Central memory CD4-positive, alpha-beta T cell (primary cell): Measurements from ENCODE around the gene FANCB.

Experiments used
- DNase-seq: peaks from one replicate; pipeline ENCODE4 v3.0.0; 2022

FANCB gene

DNA sequence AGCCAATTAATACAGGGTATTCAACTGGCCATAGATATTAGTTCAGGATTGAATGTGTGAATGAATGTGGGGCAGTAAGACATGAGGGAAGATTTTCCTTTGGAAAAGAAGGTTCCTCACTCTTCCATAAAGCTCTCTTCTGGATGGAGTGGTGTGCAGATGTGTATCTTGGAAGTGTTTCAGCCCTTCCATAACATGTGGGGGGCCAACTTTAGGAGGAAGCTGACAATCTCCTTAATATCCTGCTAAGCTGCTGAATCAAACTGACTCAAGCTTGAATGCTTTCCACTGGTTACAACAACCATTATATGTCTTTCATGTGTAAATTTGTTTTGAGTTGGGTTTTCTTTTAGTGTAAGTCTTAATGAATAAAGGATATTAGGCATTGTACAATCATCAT, 40.3 kb downstream of the FANCB start:
- DNase-seq: no peak

- no peak for DNase-seq
Observed at GRCh38 chrX:14832151-14832550, 40.7 kb downstream of the FANCB start.

GRCh38 chrX:14829643-14830042, 43.2 kb downstream of the FANCB start:
- no peak for DNase-seq

DNA sequence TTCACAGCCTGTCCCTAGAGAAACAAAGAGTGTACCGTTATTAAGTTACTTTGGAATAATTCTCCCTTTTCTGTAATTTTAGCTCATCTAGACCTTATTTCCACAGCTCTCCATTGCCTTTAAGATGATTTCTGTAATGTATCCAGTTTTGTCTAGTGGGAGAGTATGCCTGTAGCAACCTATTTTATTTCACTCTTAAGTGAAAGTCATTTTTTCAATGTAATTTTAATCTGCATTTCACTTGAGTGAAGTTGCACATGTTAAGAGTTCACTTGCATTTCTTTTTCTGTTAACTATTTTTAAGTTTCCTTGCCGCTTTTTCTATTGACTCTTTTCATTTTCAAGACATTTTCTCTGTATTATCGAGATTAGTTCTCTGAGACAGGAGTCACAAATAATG, 46.5 kb downstream of the FANCB start:
- DNase-seq: no peak

GRCh38 chrX:14825851-14826250, 47.0 kb downstream of the FANCB start:
- no peak for DNase-seq

GRCh38 chrX:14819769-14820168, 53.1 kb downstream of the FANCB start:
- DNase-seq: no peak

DNA sequence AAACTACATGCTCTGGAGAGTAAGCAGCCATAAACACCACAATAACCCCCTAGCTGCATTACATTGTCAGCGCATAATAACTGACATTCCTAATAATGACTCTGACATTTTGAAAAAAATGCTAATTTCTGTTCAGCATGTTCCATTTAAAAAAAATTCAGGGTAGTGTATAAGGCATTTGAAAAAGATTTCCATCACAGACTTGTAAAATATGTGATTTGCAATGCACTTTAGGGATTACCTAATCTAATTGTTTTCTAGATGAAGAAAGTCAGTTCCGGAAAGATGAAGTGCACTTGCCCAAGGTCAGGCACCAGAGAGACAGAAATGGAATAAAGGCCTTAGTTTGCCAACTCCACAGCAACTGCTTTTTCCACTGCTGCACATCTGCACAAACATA, 55.3 kb downstream of the FANCB start:
- no peak for DNase-seq

DNA sequence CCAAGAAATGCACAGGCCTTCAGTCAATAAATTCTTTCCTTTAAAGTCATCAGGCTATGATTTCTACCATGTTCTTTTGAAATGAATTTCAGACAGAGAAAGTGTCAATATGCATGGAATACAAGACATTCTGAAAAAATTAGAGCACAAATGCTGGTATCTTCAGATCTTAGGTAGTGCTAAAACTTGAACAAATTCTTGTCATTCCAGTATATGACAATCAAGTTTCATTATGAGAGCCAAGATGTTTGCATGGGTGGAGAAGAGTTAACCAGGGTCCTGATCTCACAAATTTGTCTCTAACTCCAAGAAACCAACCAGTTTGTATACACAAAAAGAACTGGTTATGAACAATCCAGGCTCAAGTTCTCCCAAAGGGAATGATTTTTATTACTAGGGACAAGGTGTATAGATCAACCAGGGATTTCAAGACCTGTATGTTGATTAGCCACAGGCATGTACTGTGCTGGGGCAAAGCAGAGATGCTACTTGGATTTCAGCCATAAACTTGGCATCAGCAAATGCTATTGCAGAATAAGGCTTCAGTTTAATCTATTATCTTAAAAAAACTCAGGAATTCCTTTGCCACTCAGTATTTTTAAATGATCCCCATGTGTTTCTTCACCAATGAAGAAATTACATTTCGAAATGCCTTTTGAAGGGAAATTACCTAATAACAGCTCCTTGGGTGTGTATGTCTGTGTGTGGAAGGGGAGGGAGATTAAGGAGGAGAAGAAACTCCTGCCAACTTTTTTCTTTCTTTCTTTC, 69.7 kb downstream of the FANCB start:
- DNase-seq: no peak

- DNase-seq: no peak
Observed at GRCh38 chrX:14801136-14801535, 71.7 kb downstream of the FANCB start.

DNA sequence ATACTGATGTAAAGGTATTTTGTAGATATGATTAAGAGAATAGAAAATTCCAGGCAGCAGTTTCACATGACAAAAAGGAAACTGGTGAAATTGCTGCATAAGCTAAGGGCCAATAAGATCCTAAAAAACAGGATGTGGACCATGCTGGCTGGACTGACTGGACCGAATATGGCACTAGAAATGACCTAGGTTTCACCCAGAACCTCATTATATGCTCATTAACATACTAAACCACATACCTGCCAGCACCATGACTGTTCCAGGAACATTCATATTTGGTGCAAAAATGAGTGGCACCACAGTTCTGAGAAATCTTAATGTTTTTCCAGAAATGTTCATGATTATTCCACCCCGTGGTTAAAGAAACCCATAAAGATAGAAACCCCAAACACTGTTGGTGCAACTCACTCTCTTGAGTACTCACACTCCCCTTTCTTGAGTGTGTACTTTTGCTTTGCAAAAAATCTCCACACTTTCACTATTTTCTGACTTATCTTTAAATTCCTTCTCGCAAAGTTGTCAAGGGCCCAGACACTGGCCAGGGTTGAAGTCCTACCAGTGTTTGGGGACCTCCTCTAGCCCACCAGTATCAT, 74.0 kb downstream of the FANCB start:
- DNase-seq: no peak
